DOHH2 (cell line): ENCODE results near the gene RETREG1.

Experiments
- H3F3A ChIP-seq: fragments of 200-600 bp; sonication (generic), shearing (Covaris generic); 2 replicates; pipeline ENCODE4 v1.6.0; 2016; ENCODE audit warnings: antibody characterized with exemption, mild to moderate bottlenecking; ENCODE audit not compliant: control insufficient read depth, insufficient read depth
- H3K27ac ChIP-seq: fragments of 200-600 bp; sonication (generic); 2 replicates; pipeline ENCODE4 v1.5.1; 2014; ENCODE audit warnings: low read depth, mild to moderate bottlenecking, low read length, moderate library complexity
- H3K27me3 ChIP-seq: fragments of 200-600 bp; sonication (generic); 2 replicates; pipeline ENCODE4 v1.6.1; 2014; ENCODE audit warnings: mild to moderate bottlenecking, low read length, mixed read lengths; ENCODE audit not compliant: control insufficient read depth
- H3K36me3 ChIP-seq: fragments of 200-600 bp; sonication (generic); 2 replicates; pipeline ENCODE4 v1.6.1; 2014; ENCODE audit warnings: mild to moderate bottlenecking, low read length, moderate library complexity, mixed read lengths; ENCODE audit not compliant: control insufficient read depth
- H3K4me1 ChIP-seq: fragments of 200-600 bp; sonication (generic); 2 replicates; pipeline ENCODE4 v1.6.1; 2014; ENCODE audit warnings: mild to moderate bottlenecking, low read length, mixed read lengths; ENCODE audit not compliant: control insufficient read depth
- H3K4me2 ChIP-seq: fragments of 200-600 bp; sonication (generic); 2 replicates; pipeline ENCODE4 v1.6.0; 2014; ENCODE audit warnings: mild to moderate bottlenecking, low read length, moderate library complexity
- H3K4me3 ChIP-seq: fragments of 200-600 bp; sonication (generic); 2 replicates; pipeline ENCODE4 v1.5.1; 2014; ENCODE audit warnings: mild to moderate bottlenecking, low read length, mixed read lengths
- H3K79me2 ChIP-seq: fragments of 200-600 bp; sonication (generic); 2 replicates; pipeline ENCODE4 v1.6.1; 2014; ENCODE audit warnings: mild to moderate bottlenecking, low read length, mixed read lengths; ENCODE audit not compliant: control insufficient read depth
- H3K9me2 ChIP-seq: fragments of 200-600 bp; sonication (generic); replicated peaks from 2 replicates; pipeline ENCODE4 v1.6.1; 2014; ENCODE audit warnings: mild to moderate bottlenecking, low read length, mixed read lengths; ENCODE audit not compliant: control insufficient read depth
- H3K9me3 ChIP-seq: fragments of 200-600 bp; sonication (generic); 2 replicates; pipeline ENCODE4 v1.6.1; 2014; ENCODE audit warnings: antibody characterized with exemption, low read length, mixed read lengths; ENCODE audit not compliant: control insufficient read depth, insufficient read depth
- H4K20me1 ChIP-seq: fragments of 200-600 bp; sonication (generic); 2 replicates; pipeline ENCODE4 v1.6.0; 2014; ENCODE audit warnings: low read depth, mild to moderate bottlenecking, antibody characterized with exemption, low read length, moderate library complexity; ENCODE audit not compliant: control insufficient read depth, insufficient read depth
- CTCF ChIP-seq: fragments of 200-600 bp; sonication (generic); IDR thresholded peaks from one replicate; pipeline ENCODE4 v1.5.1; 2014; ENCODE audit warnings: antibody characterized with exemption, mild to moderate bottlenecking, low read depth, low read length; ENCODE audit not compliant: poor library complexity, severe bottlenecking
- EZH2phosphoT487 ChIP-seq: fragments of 200-600 bp; sonication (generic); IDR thresholded peaks from 2 replicates; pipeline ENCODE4 v1.6.1; 2017; ENCODE audit warnings: borderline replicate concordance, mild to moderate bottlenecking, antibody characterized with exemption, low read length, moderate library complexity, mixed read lengths

RETREG1 gene

GRCh38 chr5:16596581-16596940, 20.2 kb downstream of the RETREG1 start:
- H3K4me1 ChIP-seq, result peaks cover 3% of the 10 kb centered on the region; the same call in 1 of the 2 replicates
- no peaks in the 10 kb centered on the region for H3K36me3 ChIP-seq

GRCh38 chr5:16595881-16596580, 20.8 kb downstream of the RETREG1 start:
- H3F3A ChIP-seq, result no peaks in the 10 kb centered on the region
- no peaks in the 10 kb centered on the region; the same call in 1 of the 2 replicates for H3K9me2 ChIP-seq
- no peak overlapping the region for H3K4me3 ChIP-seq
- H3K27ac ChIP-seq, result no peak overlapping the region
- no peaks in the 10 kb centered on the region for H4K20me1 ChIP-seq
- H3K27me3 ChIP-seq, result no peaks in the 10 kb centered on the region
- H3K79me2 ChIP-seq, result no peaks in the 10 kb centered on the region
- H3K4me1 ChIP-seq, result peaks cover 3% of the 10 kb centered on the region; the same call in 1 of the 2 replicates
- no peak for TF ChIP-seq CTCF
- no peak for TF ChIP-seq EZH2phosphoT487
- H3K36me3 ChIP-seq, result no peaks in the 10 kb centered on the region
- no peaks in the 10 kb centered on the region for H3K9me3 ChIP-seq
- no peak overlapping the region for H3K4me2 ChIP-seq

More at GRCh38 chr5:16596581-16596940, 20.2 kb downstream of the RETREG1 start:
- Histone ChIP-seq H3K27ac (no peak overlapping the region), H3K4me2 (no peak overlapping the region), H3F3A (no peaks in the 10 kb centered on the region), H3K27me3 (no peaks in the 10 kb centered on the region), H3K9me2 (no peaks in the 10 kb centered on the region; the same call in 1 of the 2 replicates), H4K20me1 (no peaks in the 10 kb centered on the region), H3K9me3 (no peaks in the 10 kb centered on the region), H3K4me3 (no peak overlapping the region), H3K79me2 (no peaks in the 10 kb centered on the region)
- TF ChIP-seq CTCF (no peak), EZH2phosphoT487 (no peak)

- Histone ChIP-seq H3K4me2 (no peak overlapping the region), H3K27me3 (no peaks in the 10 kb centered on the region), H3K36me3 (no peaks in the 10 kb centered on the region), H3K79me2 (no peaks in the 10 kb centered on the region), H4K20me1 (no peaks in the 10 kb centered on the region), H3F3A (no peaks in the 10 kb centered on the region), H3K4me1 (no peaks in the 10 kb centered on the region), H3K9me3 (no peaks in the 10 kb centered on the region), H3K9me2 (no peaks in the 10 kb centered on the region; the same call in 1 of the 2 replicates), H3K4me3 (no peak overlapping the region), H3K27ac (no peak overlapping the region)
- TF ChIP-seq EZH2phosphoT487 (no peak), CTCF (no peak)
These were observed 23.2 kb downstream of the RETREG1 start for GRCh38 chr5:16593628-16594027.
